Stimulated activated CD4-positive, alpha-beta T cell treated with anti-CD3 and anti-CD28 coated beads, Interleukin-12 subunit alpha, Interleukin-12 subunit beta, amount 100 ng/mL, for 24 hours (primary cell): Measurements from ENCODE around the gene HSPBP1.
"Not testable (repeated sequence)": the region's sequence is repeated elsewhere in the genome, so short reads cannot be mapped to it uniquely, and the experiment has no call there.

Experiments used
- DNase-seq, 2 experiments: peaks; one replicate each; pipeline ENCODE4 v3.0.0-alpha.2; 2020; ENCODE audit warnings: low read depth in 2 of 2

Gene HSPBP1

GRCh38 chr19:55239004-55239403, 40.9 kb downstream of the HSPBP1 start:
- no peak for DNase-seq

GRCh38 chr19:55238030-55238429, 41.9 kb downstream of the HSPBP1 start:
- DNase-seq, result no peak

GRCh38 chr19:55232986-55233385, 46.9 kb downstream of the HSPBP1 start:
- no peak for DNase-seq

GRCh38 chr19:55232286-55232602, 47.7 kb downstream of the HSPBP1 start:
- no peak for DNase-seq

- no peak for DNase-seq
Measured at GRCh38 chr19:55231391-55232285, 48.3 kb downstream of the HSPBP1 start.

GRCh38 chr19:55230780-55231179, 49.1 kb downstream of the HSPBP1 start:
- DNase-seq, result no peak

GRCh38 chr19:55230329-55230728, 49.6 kb downstream of the HSPBP1 start:
- DNase-seq, result no peak

- DNase-seq, result no peak
Measured at GRCh38 chr19:55229789-55230182, 50.1 kb downstream of the HSPBP1 start.

GRCh38 chr19:55229145-55229788, 50.6 kb downstream of the HSPBP1 start:
- DNase-seq, result no peak

GRCh38 chr19:55228403-55229031, 51.4 kb downstream of the HSPBP1 start, which contains the start of gene TMEM86B:
Gene TMEM86B (minus strand): TSS chr19:55228763. CDS start chr19:55228741, 22 bp downstream.
- no peak for DNase-seq

GRCh38 chr19:55228015-55228391, 51.9 kb downstream of the HSPBP1 start:
- DNase-seq, result no peak

- DNase-seq, result no peak
Measured at GRCh38 chr19:55227241-55228014, 52.5 kb downstream of the HSPBP1 start.

GRCh38 chr19:55226788-55227187, 53.1 kb downstream of the HSPBP1 start:
- no peak for DNase-seq

GRCh38 chr19:55226273-55226672, 53.6 kb downstream of the HSPBP1 start:
- DNase-seq, result no peak

GRCh38 chr19:55225415-55225958, 54.4 kb downstream of the HSPBP1 start:
- no peak for DNase-seq

GRCh38 chr19:55224679-55225414, 55.1 kb downstream of the HSPBP1 start:
- DNase-seq, result not testable (repeated sequence)

- no peak for DNase-seq
Measured at GRCh38 chr19:55224038-55224665, 55.8 kb downstream of the HSPBP1 start.

GRCh38 chr19:55223291-55224037, 56.4 kb downstream of the HSPBP1 start:
- no peak for DNase-seq

GRCh38 chr19:55220525-55220924, 59.4 kb downstream of the HSPBP1 start:
- DNase-seq, result no peak
